HEK293 (cell line): ENCODE measurements around the gene RPS6KB2.

Source experiments
- CTCF ChIA-PET: fragments of 350-600 bp; formaldehyde crosslinking; extraction: SDS; loops from one replicate; lab custom pipeline; 2021; ENCODE audit warnings: antibody characterized with exemption; lab: Yijun Ruan, JAX
- POLR2A ChIA-PET: fragments of 300-600 bp; formaldehyde crosslinking; extraction: SDS; loops from one replicate; lab custom pipeline; 2020; ENCODE audit warnings: antibody characterized with exemption, inconsistent platforms; lab: Yijun Ruan, JAX
- H3K27ac ChIP-seq: fragments of 200-500 bp; sonication (Bioruptor generic); 2 replicates; pipeline ENCODE4 v1.5.1; 2014; ENCODE audit warnings: low read depth, low read length, control low read depth, inconsistent platforms; ENCODE audit errors: extremely low read depth
- H3K36me3 ChIP-seq, 2 experiments: fragments of 200-500 bp in 1 of 2; sonication (Bioruptor generic) in 1 of 2; 1 replicate in 1 of 2; 2 replicates in 1 of 2; pipeline ENCODE4 v1.5.1; 2014 to 2017; ENCODE audit warnings: inconsistent platforms in 2 of 2, low read length in 2 of 2; ENCODE audit not compliant: control insufficient read depth in 2 of 2, insufficient read depth in 1 of 2
- H3K4me1 ChIP-seq: fragments of 200-500 bp; sonication (Bioruptor generic); 2 replicates; pipeline ENCODE4 v1.5.1; 2014; ENCODE audit warnings: mild to moderate bottlenecking, low read length, inconsistent platforms; ENCODE audit not compliant: control insufficient read depth, insufficient read depth
- H3K4me3 ChIP-seq: 2 replicates; pipeline ENCODE4 v1.5.1; 2011; ENCODE audit warnings: low read depth, mild to moderate bottlenecking, control low read depth, low read length, moderate library complexity
- H3K9me3 ChIP-seq: fragments of 200-500 bp; sonication (Bioruptor generic); 2 replicates; pipeline ENCODE4 v1.5.1; 2014; ENCODE audit warnings: low read depth, low read length, inconsistent platforms; ENCODE audit not compliant: control insufficient read depth, insufficient read depth
- FEZF1 ChIP-seq: fragments of 450-650 bp; formaldehyde crosslinking; IDR thresholded peaks from 2 replicates; pipeline ENCODE4 v1.5.1; 2016; ENCODE audit warnings: missing biosample characterization, missing genetic modification characterization
- GLI2 ChIP-seq: fragments of 450-650 bp; formaldehyde crosslinking; IDR thresholded peaks from 2 replicates; pipeline ENCODE4; 2017; ENCODE audit warnings: missing biosample characterization, missing genetic modification characterization, low read depth, borderline replicate concordance
- HIC1 ChIP-seq: fragments of 450-650 bp; formaldehyde crosslinking; IDR thresholded peaks from 2 replicates; pipeline ENCODE4 v1.5.1; 2016; ENCODE audit warnings: missing biosample characterization, missing genetic modification characterization
- KLF10 ChIP-seq: fragments of 450-650 bp; IDR thresholded peaks from 2 replicates; pipeline ENCODE4 v1.5.1; 2018; ENCODE audit warnings: missing biosample characterization, mild to moderate bottlenecking, missing genetic modification characterization
- KLF16 ChIP-seq: fragments of 450-650 bp; formaldehyde crosslinking; IDR thresholded peaks from 2 replicates; pipeline ENCODE4 v1.5.1; 2017; ENCODE audit warnings: missing biosample characterization, missing genetic modification characterization
- PRDM10 ChIP-seq: fragments of 450-650 bp; formaldehyde crosslinking; IDR thresholded peaks from 2 replicates; pipeline ENCODE4 v1.5.1; 2016; ENCODE audit warnings: missing biosample characterization, missing genetic modification characterization
- ZBTB26 ChIP-seq: fragments of 450-650 bp; formaldehyde crosslinking; optimal IDR thresholded peaks from 2 replicates; pipeline ENCODE3; 2016; ENCODE audit warnings: missing biosample characterization, mild to moderate bottlenecking, missing genetic modification characterization
- ZFP69B ChIP-seq: fragments of 450-650 bp; formaldehyde crosslinking; IDR thresholded peaks from 2 replicates; pipeline ENCODE4 v1.5.1; 2016; ENCODE audit warnings: missing biosample characterization, missing genetic modification characterization
- ZNF10 ChIP-seq: fragments of 450-650 bp; formaldehyde crosslinking; IDR thresholded peaks from 2 replicates; pipeline ENCODE4 v1.5.1; 2017; ENCODE audit warnings: missing biosample characterization, missing genetic modification characterization
- ZNF223 ChIP-seq: fragments of 450-650 bp; formaldehyde crosslinking; IDR thresholded peaks from 2 replicates; pipeline ENCODE4 v1.5.1; 2016; ENCODE audit warnings: missing biosample characterization, missing genetic modification characterization
- ZNF302 ChIP-seq: fragments of 450-650 bp; formaldehyde crosslinking; IDR thresholded peaks from 2 replicates; pipeline ENCODE4 v1.5.1; 2016; ENCODE audit warnings: missing biosample characterization, missing genetic modification characterization, low read depth
- ZNF324 ChIP-seq: fragments of 450-650 bp; formaldehyde crosslinking; IDR thresholded peaks from 2 replicates; pipeline ENCODE4 v1.5.1; 2016; ENCODE audit warnings: missing biosample characterization, missing genetic modification characterization
- ZNF335 ChIP-seq: fragments of 450-650 bp; formaldehyde crosslinking; conservative IDR thresholded peaks from 2 replicates; pipeline ENCODE4 v1.5.1; 2016; ENCODE audit warnings: missing biosample characterization, missing genetic modification characterization
- ZNF416 ChIP-seq: fragments of 450-650 bp; formaldehyde crosslinking; IDR thresholded peaks from 2 replicates; pipeline ENCODE4 v1.5.1; 2016; ENCODE audit warnings: missing biosample characterization, missing genetic modification characterization
- ZNF510 ChIP-seq: fragments of 450-650 bp; formaldehyde crosslinking; IDR thresholded peaks from 2 replicates; pipeline ENCODE4 v1.5.1; 2018; ENCODE audit warnings: mild to moderate bottlenecking, missing genetic modification characterization, missing biosample characterization; ENCODE audit not compliant: insufficient replicate concordance
- ZNF514 ChIP-seq: fragments of 450-650 bp; formaldehyde crosslinking; IDR thresholded peaks from 2 replicates; pipeline ENCODE4 v1.5.1; 2016; ENCODE audit warnings: missing biosample characterization, missing genetic modification characterization
- ZNF544 ChIP-seq: fragments of 450-650 bp; formaldehyde crosslinking; IDR thresholded peaks from 2 replicates; pipeline ENCODE4 v1.5.0; 2017; ENCODE audit warnings: missing biosample characterization, missing genetic modification characterization
- ZNF571 ChIP-seq: fragments of 450-650 bp; formaldehyde crosslinking; IDR thresholded peaks from 2 replicates; pipeline ENCODE4 v1.5.0; 2017; ENCODE audit warnings: missing biosample characterization, missing genetic modification characterization
- ZNF626 ChIP-seq: fragments of 450-650 bp; sonication (Bioruptor Pico); formaldehyde crosslinking; IDR thresholded peaks from 2 replicates; pipeline ENCODE4 v1.5.1; 2018; ENCODE audit warnings: missing biosample characterization, missing genetic modification characterization, inconsistent platforms
- ZNF629 ChIP-seq: fragments of 450-650 bp; formaldehyde crosslinking; IDR thresholded peaks from 2 replicates; pipeline ENCODE4 v1.5.1; 2017; ENCODE audit warnings: missing biosample characterization, missing genetic modification characterization
- ZNF639 ChIP-seq: fragments of 450-650 bp; formaldehyde crosslinking; IDR thresholded peaks from 2 replicates; pipeline ENCODE4 v1.5.1; 2016; ENCODE audit warnings: missing biosample characterization, missing genetic modification characterization
- ZNF76 ChIP-seq: fragments of 450-650 bp; formaldehyde crosslinking; IDR thresholded peaks from 2 replicates; pipeline ENCODE4; 2016; ENCODE audit warnings: low read depth, missing biosample characterization, missing genetic modification characterization, borderline replicate concordance
- ZNF830 ChIP-seq: fragments of 450-650 bp; IDR thresholded peaks from 2 replicates; pipeline ENCODE4 v1.5.0; 2018; ENCODE audit warnings: missing biosample characterization, missing genetic modification characterization, low read depth, mild to moderate bottlenecking, moderate library complexity
- TF ChIP-seq, protein P1 (sequence below): fragments of 450-650 bp; IDR thresholded peaks from 2 replicates; pipeline ENCODE4 v1.5.1; 2018; ENCODE audit warnings: missing biosample characterization, missing genetic modification characterization

The RPS6KB2 gene

DNA sequence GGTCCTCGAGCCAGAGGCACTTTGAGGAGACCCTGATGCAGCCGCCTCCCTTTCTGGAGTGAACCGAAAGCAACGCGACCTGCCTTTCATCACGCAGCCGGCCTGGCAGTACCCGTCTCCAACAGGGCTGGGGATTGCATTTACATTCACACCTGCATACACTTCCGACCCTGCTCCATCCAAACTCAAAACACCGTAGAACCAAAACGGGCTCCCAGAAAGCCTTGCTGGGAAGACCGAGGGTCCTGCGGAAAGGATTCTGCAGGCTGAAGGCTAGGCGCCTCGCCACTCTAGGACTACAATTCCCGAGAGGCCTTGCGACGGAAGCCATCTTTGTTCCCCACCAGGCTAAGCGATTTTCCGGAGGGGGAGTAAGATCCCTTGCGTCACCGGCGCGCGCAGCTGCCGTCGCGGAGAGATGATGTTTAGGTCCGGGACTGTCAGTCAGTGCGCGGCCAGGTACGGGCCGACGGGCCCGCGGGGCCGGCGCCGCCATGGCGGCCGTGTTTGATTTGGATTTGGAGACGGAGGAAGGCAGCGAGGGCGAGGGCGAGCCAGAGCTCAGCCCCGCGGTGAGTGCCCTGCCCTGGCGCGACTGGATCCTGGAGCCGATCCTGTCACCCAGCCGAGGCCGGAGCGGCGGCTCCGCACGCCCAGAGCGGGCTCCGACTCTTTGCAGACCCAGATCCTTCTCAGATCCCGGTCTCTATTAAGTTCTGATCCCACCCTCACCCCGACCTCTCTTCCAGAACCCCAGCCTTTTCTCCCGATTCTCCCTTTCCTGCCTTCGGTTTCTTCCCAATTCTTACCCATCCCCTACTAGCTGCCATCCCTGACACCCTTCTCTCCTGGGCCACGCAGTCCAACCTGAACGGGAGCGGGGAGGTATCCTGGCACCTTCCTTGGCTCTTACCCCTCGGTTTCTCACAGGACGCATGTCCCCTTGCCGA lies at the start of gene RPS6KB2 (continued):
- no peak for TF ChIP-seq ZNF416 (tag by site-specific recombination)
- peak; percentile 69; the same call in 1 of the 2 replicates for TF ChIP-seq KLF16 (tag by site-specific recombination)
- no peak for TF ChIP-seq ZNF510 (tag by site-specific recombination)
- TF ChIP-seq PRDM10 (tag by site-specific recombination), result peak; percentile 83
- TF ChIP-seq KLF10 (tag by site-specific recombination), result peak; percentile 40; the same call in 1 of the 2 replicates
- TF ChIP-seq ZNF223 (tag by site-specific recombination), result no peak
- peak; percentile 60; the same call in 1 of the 2 replicates for TF ChIP-seq ZNF639 (tag by site-specific recombination)
- peak; percentile 94 for TF ChIP-seq ZBTB26 (tag by site-specific recombination)
- no peak for TF ChIP-seq ZNF514
- no peak for TF ChIP-seq ZNF10
- TF ChIP-seq ZFP69B (tag by site-specific recombination), result no peak
- TF ChIP-seq ZNF76 (tag by site-specific recombination), result peak; percentile 98
- TF ChIP-seq ZNF629 (tag by site-specific recombination), result peak; percentile 90
- TF ChIP-seq ZNF626 (tag by site-specific recombination), result no peak

GRCh38 chr11:67378544-67378943 lies 49.8 kb upstream of the RPS6KB2 start:
- H3K4me1 ChIP-seq, result peaks cover 3% of the 10 kb centered on the region; the same call in 1 of the 2 replicates
- no peak overlapping the region for H3K27ac ChIP-seq
- H3K4me3 ChIP-seq, result no peak overlapping the region
- H3K9me3 ChIP-seq, result no peaks in the 10 kb centered on the region
- no peaks in the 10 kb centered on the region for H3K36me3 ChIP-seq
- POLR2A ChIA-PET, result interaction anchor here (0.7 to 1.3 kb wide), 3 partner anchors 13 to 24 kb away, joined by 3 to 4 read pairs (median 3); partner anchors contain the start of gene RAD9A
- CTCF ChIA-PET, result interaction anchor here (1.5 to 30.4 kb wide), 4 partner anchors 3 to 33 kb away, joined by 7 to 898 read pairs (median 454); partner anchors contain the start of genes CLCF1, POLD4 and RAD9A
- TF ChIP-seq ZNF571, result no peak
- no peak for TF ChIP-seq KLF10 (tag by site-specific recombination)
- no peak for TF ChIP-seq GLI2 (tag by site-specific recombination)
- TF ChIP-seq HIC1, result no peak
- no peak for TF ChIP-seq FEZF1
- no peak for TF ChIP-seq ZNF544
- no peak for TF ChIP-seq ZNF324 (tag by site-specific recombination)
- no peak for TF ChIP-seq ZNF335 (tag by site-specific recombination)
- TF ChIP-seq ZNF302 (tag by site-specific recombination), result no peak
- TF ChIP-seq ZNF830, result no peak
- TF ChIP-seq, protein P1, sequence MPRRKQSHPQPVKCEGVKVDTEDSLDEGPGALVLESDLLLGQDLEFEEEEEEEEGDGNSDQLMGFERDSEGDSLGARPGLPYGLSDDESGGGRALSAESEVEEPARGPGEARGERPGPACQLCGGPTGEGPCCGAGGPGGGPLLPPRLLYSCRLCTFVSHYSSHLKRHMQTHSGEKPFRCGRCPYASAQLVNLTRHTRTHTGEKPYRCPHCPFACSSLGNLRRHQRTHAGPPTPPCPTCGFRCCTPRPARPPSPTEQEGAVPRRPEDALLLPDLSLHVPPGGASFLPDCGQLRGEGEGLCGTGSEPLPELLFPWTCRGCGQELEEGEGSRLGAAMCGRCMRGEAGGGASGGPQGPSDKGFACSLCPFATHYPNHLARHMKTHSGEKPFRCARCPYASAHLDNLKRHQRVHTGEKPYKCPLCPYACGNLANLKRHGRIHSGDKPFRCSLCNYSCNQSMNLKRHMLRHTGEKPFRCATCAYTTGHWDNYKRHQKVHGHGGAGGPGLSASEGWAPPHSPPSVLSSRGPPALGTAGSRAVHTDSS (tag by site-specific recombination), result no peak
